ENCODE measurements around the gene TMEM164. TPM values are rescaled to one million over a fixed set of nuclear protein-coding genes. Genes with fewer than 3 reads are reported as not detected.

TMEM164 gene
- total RNA-seq, 6 experiments from 2014 or later: 1.3 to 7.9 (median 2.8) TPM

GRCh38 chrX:110161361-110161686 lies 158.4 kb downstream of the TMEM164 start:
- WGBS (ENCODE audit: insufficient coverage, low coverage, low lambda C conversion rate, missing lambda C conversion rate): no CpG with 5 or more reads among the region's 1 CpG
- no peak for ATAC-seq
- intact Hi-C loops (cut with DNase I): no loop called here

DNA sequence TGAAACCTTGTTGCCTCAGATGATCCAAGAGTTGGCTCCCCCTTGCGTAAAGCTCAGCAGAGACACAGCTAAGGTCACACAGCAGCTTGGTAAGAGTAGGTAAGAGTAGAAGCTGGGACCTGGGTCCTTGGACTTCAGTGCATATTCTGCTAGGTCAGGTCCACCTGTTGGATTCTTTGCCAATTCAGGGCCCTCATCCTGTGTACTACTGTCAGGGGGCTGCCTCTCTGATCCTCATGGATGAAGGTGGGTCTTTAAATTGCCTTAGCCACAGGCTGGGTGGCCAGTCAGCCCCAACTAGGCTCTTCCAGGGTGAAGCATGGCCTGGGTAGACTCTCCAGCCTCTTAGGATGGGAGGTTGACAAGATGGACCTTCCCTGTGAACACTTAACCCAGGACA lies 159.2 kb downstream of the TMEM164 start:
- Histone ChIP-seq H3K9me3 (no peaks in the 10 kb centered on the region), H3K4me3 (no peak overlapping the region), H3K27ac (no peak overlapping the region), H3K36me3 (no peaks in the 10 kb centered on the region), H3K27me3 (no peaks in the 10 kb centered on the region), H3K4me1 (no peaks in the 10 kb centered on the region)
- TF ChIP-seq, protein P1, sequence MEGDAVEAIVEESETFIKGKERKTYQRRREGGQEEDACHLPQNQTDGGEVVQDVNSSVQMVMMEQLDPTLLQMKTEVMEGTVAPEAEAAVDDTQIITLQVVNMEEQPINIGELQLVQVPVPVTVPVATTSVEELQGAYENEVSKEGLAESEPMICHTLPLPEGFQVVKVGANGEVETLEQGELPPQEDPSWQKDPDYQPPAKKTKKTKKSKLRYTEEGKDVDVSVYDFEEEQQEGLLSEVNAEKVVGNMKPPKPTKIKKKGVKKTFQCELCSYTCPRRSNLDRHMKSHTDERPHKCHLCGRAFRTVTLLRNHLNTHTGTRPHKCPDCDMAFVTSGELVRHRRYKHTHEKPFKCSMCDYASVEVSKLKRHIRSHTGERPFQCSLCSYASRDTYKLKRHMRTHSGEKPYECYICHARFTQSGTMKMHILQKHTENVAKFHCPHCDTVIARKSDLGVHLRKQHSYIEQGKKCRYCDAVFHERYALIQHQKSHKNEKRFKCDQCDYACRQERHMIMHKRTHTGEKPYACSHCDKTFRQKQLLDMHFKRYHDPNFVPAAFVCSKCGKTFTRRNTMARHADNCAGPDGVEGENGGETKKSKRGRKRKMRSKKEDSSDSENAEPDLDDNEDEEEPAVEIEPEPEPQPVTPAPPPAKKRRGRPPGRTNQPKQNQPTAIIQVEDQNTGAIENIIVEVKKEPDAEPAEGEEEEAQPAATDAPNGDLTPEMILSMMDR (IDR thresholded peaks at IDR 0.05): no peak
- TF ChIP-seq POLR2A (IDR thresholded peaks at IDR 0.05): no peak
- DNase-seq: no peak
- intact Hi-C loops (cut with DNase I): no loop called here
- no peak for ATAC-seq
- WGBS (ENCODE audit: insufficient coverage, low coverage, low lambda C conversion rate, missing lambda C conversion rate): no CpG with 5 or more reads among the region's 1 CpG

More at GRCh38 chrX:110161361-110161686, 158.4 kb downstream of the TMEM164 start:
- no peak for DNase-seq
- TF ChIP-seq, protein P1 (IDR thresholded peaks at IDR 0.05): no peak
- no peak for TF ChIP-seq POLR2A (IDR thresholded peaks at IDR 0.05)
- Histone ChIP-seq H3K9me3 (no peaks in the 10 kb centered on the region), H3K36me3 (no peaks in the 10 kb centered on the region), H3K27ac (no peak overlapping the region), H3K4me1 (no peaks in the 10 kb centered on the region), H3K27me3 (no peaks in the 10 kb centered on the region), H3K4me3 (no peak overlapping the region)

- intact Hi-C loops (cut with DNase I): no loop called here
- Histone ChIP-seq H3K9me3 (no peaks in the 10 kb centered on the region), H3K4me1 (no peaks in the 10 kb centered on the region), H3K36me3 (no peaks in the 10 kb centered on the region), H3K4me3 (no peak overlapping the region), H3K27me3 (no peaks in the 10 kb centered on the region), H3K27ac (no peak overlapping the region)
- no peak for ATAC-seq
- DNase-seq: no peak
- 18% methylated on average over 1 of the region's 1 CpG for WGBS (ENCODE audit: insufficient coverage, low coverage, low lambda C conversion rate, missing lambda C conversion rate)
- no peak for TF ChIP-seq POLR2A (IDR thresholded peaks at IDR 0.05)
- TF ChIP-seq, protein P1 (IDR thresholded peaks at IDR 0.05): no peak
Measured at GRCh38 chrX:110162867-110163266, 160.0 kb downstream of the TMEM164 start.

GRCh38 chrX:110163488-110163887 lies 160.6 kb downstream of the TMEM164 start:
- 38% methylated on average over 3 of the region's 3 CpGs for WGBS (ENCODE audit: insufficient coverage, low coverage, low lambda C conversion rate, missing lambda C conversion rate)
- DNase-seq (no peak), ATAC-seq (no peak)
- Histone ChIP-seq H3K4me1 (no peaks in the 10 kb centered on the region), H3K36me3 (no peaks in the 10 kb centered on the region), H3K27ac (no peak overlapping the region), H3K27me3 (no peaks in the 10 kb centered on the region), H3K9me3 (no peaks in the 10 kb centered on the region), H3K4me3 (no peak overlapping the region)
- intact Hi-C loops (cut with DNase I): no loop called here
- no peak for TF ChIP-seq POLR2A (IDR thresholded peaks at IDR 0.05)
- TF ChIP-seq, protein P1 (IDR thresholded peaks at IDR 0.05): no peak

DNA sequence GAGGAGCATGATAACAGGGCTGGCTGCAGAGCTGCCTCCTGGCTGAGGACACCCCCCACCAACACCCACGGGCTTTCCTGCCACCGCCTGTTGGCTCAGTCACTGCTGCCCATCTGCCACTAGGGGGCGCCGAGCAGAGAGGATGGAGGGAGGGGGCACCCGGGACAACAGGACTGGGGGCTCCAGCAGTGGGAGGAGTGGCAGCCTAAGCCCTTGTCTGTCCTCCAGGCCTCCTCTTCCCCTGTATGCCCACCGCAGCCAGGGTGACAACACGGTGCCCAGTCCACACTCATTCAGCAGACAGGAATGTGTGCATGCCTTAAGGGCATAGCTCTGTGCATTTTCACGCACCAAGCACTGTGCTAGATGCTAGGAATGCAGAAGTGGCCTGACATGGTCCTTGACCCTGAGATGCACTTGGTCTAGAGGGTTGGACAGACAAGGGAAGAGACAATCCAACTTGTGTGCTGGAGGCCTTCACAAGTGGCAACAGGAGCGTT lies 165.1 kb downstream of the TMEM164 start:
- Histone ChIP-seq H3K36me3 (no peaks in the 10 kb centered on the region), H3K27ac (no peak overlapping the region), H3K27me3 (no peaks in the 10 kb centered on the region), H3K4me3 (no peak overlapping the region), H3K9me3 (no peaks in the 10 kb centered on the region), H3K4me1 (no peaks in the 10 kb centered on the region)
- TF ChIP-seq, protein P1 (IDR thresholded peaks at IDR 0.05): peak; percentile 25 to 59 (median 50)
- TF ChIP-seq POLR2A (IDR thresholded peaks at IDR 0.05): no peak
- WGBS (ENCODE audit: insufficient coverage, low coverage, low lambda C conversion rate, missing lambda C conversion rate): no CpG with 5 or more reads among the region's 9 CpGs
- ATAC-seq: peak in 3 of 4 donors; percentile 31 to 40 (median 39)
- DNase-seq: peak in 1 of 3 donors; percentile 46
- intact Hi-C loops (cut with DNase I): loop anchor here in 1 of 2 donors (5.0 kb wide), 1 partner anchor 249 kb away; no protein-coding TSS in a partner anchor

Data from right lobe of liver (tissue), 6 donors.